Lower lobe of right lung (tissue), 2 donors: ENCODE results near the gene M6PR. TPM values are rescaled to one million over a fixed set of nuclear protein-coding genes. Genes with fewer than 3 reads are reported as not detected.
"Not testable (repeated sequence)": the region's sequence is repeated elsewhere in the genome, so short reads cannot be mapped to it uniquely, and the experiment has no call there.

Source experiments
- ATAC-seq, 2 donors: fragments of 200-7000 bp; cut with Tn5 transposase; one replicate each; pipeline ENCODE4 v1.9.1; 2020 to 2022; ENCODE audit warnings: mild to moderate bottlenecking in 2 of 2, moderate library complexity in 2 of 2
- DNase-seq: peaks from one replicate; pipeline ENCODE4 v3.0.0-alpha.2; 2020
- H3K27ac ChIP-seq: fragments of 200-600 bp; one replicate; pipeline ENCODE4 v1.8.0; 2022
- H3K27me3 ChIP-seq: fragments of 200-600 bp; one replicate; pipeline ENCODE4 v1.8.0; 2022; ENCODE audit warnings: low read depth
- H3K36me3 ChIP-seq: fragments of 200-600 bp; one replicate; pipeline ENCODE4 v1.8.0; 2022; ENCODE audit warnings: mild to moderate bottlenecking
- H3K4me1 ChIP-seq: fragments of 200-600 bp; one replicate; pipeline ENCODE4 v1.8.0; 2022
- H3K4me3 ChIP-seq: fragments of 200-600 bp; one replicate; pipeline ENCODE4 v1.8.0; 2022; ENCODE audit warnings: mild to moderate bottlenecking
- H3K9me3 ChIP-seq: fragments of 200-600 bp; one replicate; pipeline ENCODE4 v1.8.0; 2022
- CTCF ChIP-seq: fragments of 200-600 bp; IDR thresholded peaks from one replicate; pipeline ENCODE4 v1.8.0; 2022; ENCODE audit warnings: antibody characterized with exemption, mild to moderate bottlenecking
- intact Hi-C: fragments of 100-400 bp; cut with DNase I; formaldehyde crosslinking; loops from one replicate; pipeline ENCODE4 v1.11.0; 2022
- total RNA-seq: library from RNA; stranded (reverse); fragmentation: NEBNext Ultra II Directional; extraction: Animal tissue kit (Norgen Biotek cat#: 25700); gene quantifications from one replicate; pipeline ENCODE4 v1.2.1, GENCODE V29; 2021
- donor health status: DM: no; HTN: yes; CAD: no; lungs with severe emphysema.

M6PR gene
- total RNA-seq, 1 donor from 2014 or later = 226 TPM

- intact Hi-C loops = no loop called here
- no peaks in the 10 kb centered on the region for H3K4me1 ChIP-seq
- H3K27ac ChIP-seq = no peak overlapping the region
- no peak overlapping the region for H3K4me3 ChIP-seq
- H3K36me3 ChIP-seq = no peaks in the 10 kb centered on the region
- no peak for ATAC-seq
- no peak for TF ChIP-seq CTCF
- H3K27me3 ChIP-seq = no peaks in the 10 kb centered on the region
- H3K9me3 ChIP-seq = no peaks in the 10 kb centered on the region
- no peak for DNase-seq
These were observed 41.9 kb downstream of the M6PR start for GRCh38 chr12:8907513-8907912.

- TF ChIP-seq CTCF = no peak
- Histone ChIP-seq H3K4me1 (no peaks in the 10 kb centered on the region), H3K9me3 (no peaks in the 10 kb centered on the region), H3K36me3 (no peaks in the 10 kb centered on the region), H3K27me3 (no peaks in the 10 kb centered on the region), H3K27ac (no peak overlapping the region), H3K4me3 (no peak overlapping the region)
- no peak for DNase-seq
- ATAC-seq = no peak
- intact Hi-C loops = no loop called here
These were observed 42.9 kb downstream of the M6PR start for GRCh38 chr12:8906266-8907180.

GRCh38 chr12:8905546-8905945 is 43.9 kb downstream of the M6PR start:
- H3K27ac ChIP-seq = no peak overlapping the region
- H3K4me1 ChIP-seq = no peaks in the 10 kb centered on the region
- intact Hi-C loops = no loop called here
- no peak for TF ChIP-seq CTCF
- DNase-seq (no peak), ATAC-seq (peak in 1 of 2 donors; percentile 59)
- no peaks in the 10 kb centered on the region for H3K9me3 ChIP-seq
- no peaks in the 10 kb centered on the region for H3K27me3 ChIP-seq
- no peak overlapping the region for H3K4me3 ChIP-seq
- no peaks in the 10 kb centered on the region for H3K36me3 ChIP-seq

- Histone ChIP-seq H3K4me3 (no peak overlapping the region), H3K9me3 (no peaks in the 10 kb centered on the region), H3K27me3 (no peaks in the 10 kb centered on the region), H3K4me1 (no peaks in the 10 kb centered on the region), H3K27ac (no peak overlapping the region), H3K36me3 (no peaks in the 10 kb centered on the region)
- ATAC-seq = no peak
- intact Hi-C loops = no loop called here
- no peak for DNase-seq
- no peak for TF ChIP-seq CTCF
These were observed 44.8 kb downstream of the M6PR start for GRCh38 chr12:8904665-8905064.

- H3K27ac ChIP-seq = no peak overlapping the region
- DNase-seq = no peak
- ATAC-seq = no peak
- no peaks in the 10 kb centered on the region for H3K27me3 ChIP-seq
- no peaks in the 10 kb centered on the region for H3K36me3 ChIP-seq
- H3K9me3 ChIP-seq = no peaks in the 10 kb centered on the region
- TF ChIP-seq CTCF = no peak
- no peaks in the 10 kb centered on the region for H3K4me1 ChIP-seq
- no peak overlapping the region for H3K4me3 ChIP-seq
- intact Hi-C loops = no loop called here
These were observed 45.8 kb downstream of the M6PR start for GRCh38 chr12:8903646-8904045.

- ATAC-seq = peak in 1 of 2 donors; percentile 29
- H3K27me3 ChIP-seq, H3K4me3 ChIP-seq, intact Hi-C loops, H3K36me3 ChIP-seq, DNase-seq, H3K9me3 ChIP-seq, H3K4me1 ChIP-seq, H3K27ac ChIP-seq: not testable (repeated sequence)
These were observed 46.7 kb downstream of the M6PR start for GRCh38 chr12:8902703-8903102.
